ENCODE data around the gene CYB561D2. TPM values are rescaled to one million over a fixed set of nuclear protein-coding genes. Genes with fewer than 3 reads are reported as not detected.

CYB561D2 gene
- total RNA-seq, 1 donor, result 15.8 TPM

DNA sequence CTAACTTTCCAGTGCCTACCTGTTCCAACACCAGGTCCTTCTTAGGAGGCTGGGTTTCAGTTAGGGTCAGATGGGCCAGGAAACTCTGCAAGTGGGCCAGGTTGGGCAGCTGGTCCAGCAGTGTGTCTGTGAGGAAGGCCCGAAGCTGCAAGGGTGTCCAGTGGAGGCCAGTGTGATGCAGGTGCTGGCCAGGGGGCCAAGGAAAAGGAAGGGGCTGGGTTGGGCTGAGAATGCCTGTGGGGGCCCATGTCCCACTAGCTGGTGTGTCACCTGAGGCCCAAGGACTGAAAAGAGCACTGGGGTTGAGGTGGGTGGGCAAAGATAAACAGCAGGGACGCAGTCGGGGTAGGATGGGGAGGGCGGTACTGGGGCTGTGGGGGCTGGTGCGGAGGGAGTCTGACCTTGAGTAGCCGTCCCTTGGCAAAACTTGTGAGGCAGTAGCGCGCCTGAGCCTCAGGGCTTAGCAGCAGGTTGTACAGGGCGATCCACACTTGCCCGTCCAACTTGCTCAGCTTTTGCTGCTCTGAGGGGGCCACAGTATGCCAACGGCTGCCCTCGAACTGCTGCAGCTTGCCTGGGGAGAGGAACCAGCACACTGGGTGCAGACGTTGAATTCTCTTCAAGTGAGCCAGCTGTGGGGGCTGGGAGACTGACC, 8.5 kb upstream of the CYB561D2 start:
- TF ChIP-seq, protein P1, sequence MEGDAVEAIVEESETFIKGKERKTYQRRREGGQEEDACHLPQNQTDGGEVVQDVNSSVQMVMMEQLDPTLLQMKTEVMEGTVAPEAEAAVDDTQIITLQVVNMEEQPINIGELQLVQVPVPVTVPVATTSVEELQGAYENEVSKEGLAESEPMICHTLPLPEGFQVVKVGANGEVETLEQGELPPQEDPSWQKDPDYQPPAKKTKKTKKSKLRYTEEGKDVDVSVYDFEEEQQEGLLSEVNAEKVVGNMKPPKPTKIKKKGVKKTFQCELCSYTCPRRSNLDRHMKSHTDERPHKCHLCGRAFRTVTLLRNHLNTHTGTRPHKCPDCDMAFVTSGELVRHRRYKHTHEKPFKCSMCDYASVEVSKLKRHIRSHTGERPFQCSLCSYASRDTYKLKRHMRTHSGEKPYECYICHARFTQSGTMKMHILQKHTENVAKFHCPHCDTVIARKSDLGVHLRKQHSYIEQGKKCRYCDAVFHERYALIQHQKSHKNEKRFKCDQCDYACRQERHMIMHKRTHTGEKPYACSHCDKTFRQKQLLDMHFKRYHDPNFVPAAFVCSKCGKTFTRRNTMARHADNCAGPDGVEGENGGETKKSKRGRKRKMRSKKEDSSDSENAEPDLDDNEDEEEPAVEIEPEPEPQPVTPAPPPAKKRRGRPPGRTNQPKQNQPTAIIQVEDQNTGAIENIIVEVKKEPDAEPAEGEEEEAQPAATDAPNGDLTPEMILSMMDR (IDR thresholded peaks at IDR 0.05; ENCODE audit: insufficient read depth, low read length), result no peak
- no peak for DNase-seq (ENCODE audit: low read depth)
- no peak overlapping the region for H3K4me3 ChIP-seq (ENCODE audit: low read depth, low read length)

- no peak for DNase-seq (ENCODE audit: low read depth)
- TF ChIP-seq, protein P1 (IDR thresholded peaks at IDR 0.05; ENCODE audit: insufficient read depth, low read length), result no peak
- no peak overlapping the region for H3K4me3 ChIP-seq (ENCODE audit: low read depth, low read length)
These were observed 7.6 kb upstream of the CYB561D2 start for GRCh38 chr3:50342813-50343633.

- TF ChIP-seq, protein P1 (IDR thresholded peaks at IDR 0.05; ENCODE audit: insufficient read depth, low read length), result no peak
- peak overlapping the region; percentile 67 for H3K4me3 ChIP-seq (ENCODE audit: low read depth, low read length)
- DNase-seq (ENCODE audit: low read depth), result no peak
These were observed 5.7 kb upstream of the CYB561D2 start for GRCh38 chr3:50345008-50345407.

GRCh38 chr3:50345586-50346234, 5.0 kb upstream of the CYB561D2 start, which contains the start of gene ZMYND10:
Gene ZMYND10, minus strand, starts transcription at chr3:50345732. Its CDS starts 153 bp downstream, at chr3:50345579.
- peak within 1 kb of the TSS; percentile 67 for H3K4me3 ChIP-seq (ENCODE audit: low read depth, low read length)
- DNase-seq (ENCODE audit: low read depth), result peak; percentile 52
- TF ChIP-seq, protein P1 (IDR thresholded peaks at IDR 0.05; ENCODE audit: insufficient read depth, low read length), result no peak

DNA sequence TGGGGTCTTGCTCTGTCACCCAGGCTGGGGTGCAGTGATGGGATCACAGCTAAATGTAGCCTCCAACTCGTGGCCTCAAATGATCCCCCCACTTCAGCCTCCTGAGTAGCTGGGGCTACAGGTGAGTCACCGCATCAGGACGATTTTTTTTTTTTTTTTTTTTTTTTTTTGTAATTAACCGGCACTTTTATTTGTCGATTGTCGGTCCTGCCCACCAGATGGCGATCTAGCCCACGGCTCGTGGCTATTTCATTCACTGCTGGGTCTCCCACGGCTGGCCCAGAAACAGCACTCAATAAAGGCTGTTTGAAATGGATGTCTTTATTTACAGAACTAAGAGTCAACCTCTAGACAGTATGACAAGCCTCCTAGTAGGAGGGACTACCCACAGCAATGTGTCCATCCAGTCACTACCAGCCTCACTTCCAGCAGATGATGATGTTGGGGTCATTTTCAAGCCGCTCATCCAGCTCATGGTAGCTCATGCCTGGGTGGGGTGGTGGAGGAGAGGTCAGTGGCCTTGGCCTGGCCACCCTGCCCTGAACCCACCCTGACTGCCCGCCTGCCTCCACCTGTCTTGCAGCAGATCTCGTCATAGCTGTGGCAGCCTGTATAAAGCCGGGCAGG, 3.4 kb upstream of the CYB561D2 start:
- DNase-seq (ENCODE audit: low read depth), result peak; percentile 75
- TF ChIP-seq, protein P1 (IDR thresholded peaks at IDR 0.05; ENCODE audit: insufficient read depth, low read length), result peak; percentile 63
- no peak overlapping the region for H3K4me3 ChIP-seq (ENCODE audit: low read depth, low read length)

DNA sequence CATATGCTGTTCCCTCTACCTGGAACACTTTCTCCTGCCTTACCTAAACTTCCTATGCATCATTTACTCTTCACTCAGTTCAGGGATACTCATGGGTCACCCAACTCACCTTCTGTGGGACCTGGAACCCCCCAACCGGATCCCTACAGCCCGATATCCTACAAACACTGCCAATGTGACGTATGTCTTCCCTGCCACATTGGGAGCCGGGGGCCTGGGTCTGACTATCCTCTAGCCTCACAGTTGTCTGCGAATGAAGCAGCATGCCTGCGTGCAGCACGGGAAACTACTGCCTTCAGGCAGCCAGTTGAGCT, 492 bp upstream of the CYB561D2 start:
- H3K4me3 ChIP-seq (ENCODE audit: low read depth, low read length), result peak overlapping the region; percentile 98
- TF ChIP-seq, protein P1 (IDR thresholded peaks at IDR 0.05; ENCODE audit: insufficient read depth, low read length), result no peak
- no peak for DNase-seq (ENCODE audit: low read depth)

Measured in fibroblast of the aortic adventitia (primary cell).